GM21526 (cell line): ENCODE measurements around the gene PHACTR1.
"Not testable (repeated sequence)": the region's sequence is repeated elsewhere in the genome, so short reads cannot be mapped to it uniquely, and the experiment has no call there.

ENCODE experiments used
- ATAC-seq: cut with Tn5 transposase; IDR thresholded peaks from one replicate; pipeline ENCODE4 v1.9.1; 2021; ENCODE audit warnings: moderate library complexity; ENCODE audit not compliant: unreplicated experiment, low FRiP score

The PHACTR1 gene

GRCh38 chr6:12748815-12749521 is 32.4 kb downstream of the PHACTR1 start:
- no peak for ATAC-seq

GRCh38 chr6:12749531-12750379 is 33.2 kb downstream of the PHACTR1 start:
- no peak for ATAC-seq

GRCh38 chr6:12750416-12750815 is 33.8 kb downstream of the PHACTR1 start:
- no peak for ATAC-seq

- ATAC-seq, result no peak
Measured at GRCh38 chr6:12751694-12752325, 35.2 kb downstream of the PHACTR1 start.

GRCh38 chr6:12753036-12753435 is 36.5 kb downstream of the PHACTR1 start:
- no peak for ATAC-seq

- ATAC-seq, result no peak
Measured at GRCh38 chr6:12760226-12760625, 43.7 kb downstream of the PHACTR1 start.

- ATAC-seq, result no peak
Measured at GRCh38 chr6:12760911-12761310, 44.3 kb downstream of the PHACTR1 start.

GRCh38 chr6:12761376-12762115 is 45.0 kb downstream of the PHACTR1 start:
- ATAC-seq, result no peak

GRCh38 chr6:12762731-12763434 is 46.3 kb downstream of the PHACTR1 start:
- not testable (repeated sequence) for ATAC-seq

GRCh38 chr6:12766365-12766764 is 49.8 kb downstream of the PHACTR1 start:
- ATAC-seq, result no peak

GRCh38 chr6:12767016-12767415 is 50.4 kb downstream of the PHACTR1 start:
- ATAC-seq, result no peak

GRCh38 chr6:12769556-12770256 is 53.1 kb downstream of the PHACTR1 start:
- no peak for ATAC-seq

GRCh38 chr6:12772416-12772815 is 55.8 kb downstream of the PHACTR1 start:
- no peak for ATAC-seq

GRCh38 chr6:12776291-12776690 is 59.7 kb downstream of the PHACTR1 start:
- ATAC-seq, result no peak

GRCh38 chr6:12779772-12780171 is 63.2 kb downstream of the PHACTR1 start:
- no peak for ATAC-seq

- no peak for ATAC-seq
Measured at GRCh38 chr6:12782136-12782535, 65.6 kb downstream of the PHACTR1 start.

- no peak for ATAC-seq
Measured at GRCh38 chr6:12785301-12785700, 68.7 kb downstream of the PHACTR1 start.

GRCh38 chr6:12785921-12786320 is 69.4 kb downstream of the PHACTR1 start:
- ATAC-seq, result no peak

GRCh38 chr6:12791371-12791770 is 74.8 kb downstream of the PHACTR1 start:
- no peak for ATAC-seq
